Brain microvascular endothelial cell (primary cell): ENCODE results near the gene DRAM2.
A peak's percentile ranks its signal among the peaks of the same experiment; 100 is the strongest.
"Not testable (repeated sequence)": the region's sequence is repeated elsewhere in the genome, so short reads cannot be mapped to it uniquely, and the experiment has no call there.

Experiments
- DNase-seq: peaks from one replicate; pipeline ENCODE4 v3.0.0-alpha.2; 2020
- H3K27ac ChIP-seq: fragments of 250-450 bp; sonication (Bioruptor Pico); 2 replicates; pipeline ENCODE4 v1.5.1; 2020; ENCODE audit warnings: mild to moderate bottlenecking, moderate library complexity
- H3K27me3 ChIP-seq: fragments of 250-450 bp; sonication (Bioruptor Pico); replicated peaks from 2 replicates; pipeline ENCODE4 v1.5.1; 2020; ENCODE audit warnings: mild to moderate bottlenecking
- H3K36me3 ChIP-seq: fragments of 250-450 bp; sonication (Bioruptor Pico); replicated peaks from 2 replicates; pipeline ENCODE4 v1.5.1; 2020; ENCODE audit warnings: mild to moderate bottlenecking
- H3K4me3 ChIP-seq: 2 replicates; pipeline ENCODE4 v1.5.1; 2011; ENCODE audit warnings: low read depth, mild to moderate bottlenecking, control low read depth, low read length, moderate library complexity
- in situ Hi-C: cut with HindIII; loops from 2 replicates; pipeline ENCODE4 v1.10.0; 2017; ENCODE audit warnings: low sequenced_read_pairs, low pct_ligation_motif_present
- TF ChIP-seq, protein P1 (sequence below): IDR thresholded peaks from 2 replicates; pipeline ENCODE4 v1.5.1; 2011; ENCODE audit warnings: low read depth, mild to moderate bottlenecking, moderate library complexity, low read length, control low read depth, inconsistent platforms; ENCODE audit errors: missing control alignments

DRAM2 gene

DNA sequence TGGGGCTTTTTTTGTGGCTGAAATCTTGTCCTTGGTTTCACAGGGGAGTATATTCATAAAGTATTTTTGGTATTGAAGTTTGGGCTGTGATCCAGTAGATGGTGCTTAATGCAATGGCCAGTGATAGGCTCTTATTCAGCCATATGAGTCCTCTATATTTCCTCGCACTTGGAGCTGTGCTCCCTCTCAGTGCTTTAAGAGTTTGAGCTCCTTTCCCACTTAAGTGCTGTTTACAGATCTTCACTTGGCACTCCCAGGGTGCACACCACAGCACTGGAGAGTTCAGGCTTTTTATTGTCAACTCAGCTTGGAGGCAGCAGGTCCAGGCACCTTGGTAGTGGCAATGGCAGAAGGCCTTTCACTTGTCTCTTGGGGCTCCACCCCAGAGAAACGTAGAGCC, 54.9 kb downstream of the DRAM2 start:
- TF ChIP-seq, protein P1, sequence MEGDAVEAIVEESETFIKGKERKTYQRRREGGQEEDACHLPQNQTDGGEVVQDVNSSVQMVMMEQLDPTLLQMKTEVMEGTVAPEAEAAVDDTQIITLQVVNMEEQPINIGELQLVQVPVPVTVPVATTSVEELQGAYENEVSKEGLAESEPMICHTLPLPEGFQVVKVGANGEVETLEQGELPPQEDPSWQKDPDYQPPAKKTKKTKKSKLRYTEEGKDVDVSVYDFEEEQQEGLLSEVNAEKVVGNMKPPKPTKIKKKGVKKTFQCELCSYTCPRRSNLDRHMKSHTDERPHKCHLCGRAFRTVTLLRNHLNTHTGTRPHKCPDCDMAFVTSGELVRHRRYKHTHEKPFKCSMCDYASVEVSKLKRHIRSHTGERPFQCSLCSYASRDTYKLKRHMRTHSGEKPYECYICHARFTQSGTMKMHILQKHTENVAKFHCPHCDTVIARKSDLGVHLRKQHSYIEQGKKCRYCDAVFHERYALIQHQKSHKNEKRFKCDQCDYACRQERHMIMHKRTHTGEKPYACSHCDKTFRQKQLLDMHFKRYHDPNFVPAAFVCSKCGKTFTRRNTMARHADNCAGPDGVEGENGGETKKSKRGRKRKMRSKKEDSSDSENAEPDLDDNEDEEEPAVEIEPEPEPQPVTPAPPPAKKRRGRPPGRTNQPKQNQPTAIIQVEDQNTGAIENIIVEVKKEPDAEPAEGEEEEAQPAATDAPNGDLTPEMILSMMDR, result no peak
- Histone ChIP-seq H3K4me3 (no peak overlapping the region), H3K36me3 (no peaks in the 10 kb centered on the region), H3K27ac (no peak overlapping the region), H3K27me3 (no peaks in the 10 kb centered on the region)
- DNase-seq, result no peak
- in situ Hi-C loops, result no loop called here

DNA sequence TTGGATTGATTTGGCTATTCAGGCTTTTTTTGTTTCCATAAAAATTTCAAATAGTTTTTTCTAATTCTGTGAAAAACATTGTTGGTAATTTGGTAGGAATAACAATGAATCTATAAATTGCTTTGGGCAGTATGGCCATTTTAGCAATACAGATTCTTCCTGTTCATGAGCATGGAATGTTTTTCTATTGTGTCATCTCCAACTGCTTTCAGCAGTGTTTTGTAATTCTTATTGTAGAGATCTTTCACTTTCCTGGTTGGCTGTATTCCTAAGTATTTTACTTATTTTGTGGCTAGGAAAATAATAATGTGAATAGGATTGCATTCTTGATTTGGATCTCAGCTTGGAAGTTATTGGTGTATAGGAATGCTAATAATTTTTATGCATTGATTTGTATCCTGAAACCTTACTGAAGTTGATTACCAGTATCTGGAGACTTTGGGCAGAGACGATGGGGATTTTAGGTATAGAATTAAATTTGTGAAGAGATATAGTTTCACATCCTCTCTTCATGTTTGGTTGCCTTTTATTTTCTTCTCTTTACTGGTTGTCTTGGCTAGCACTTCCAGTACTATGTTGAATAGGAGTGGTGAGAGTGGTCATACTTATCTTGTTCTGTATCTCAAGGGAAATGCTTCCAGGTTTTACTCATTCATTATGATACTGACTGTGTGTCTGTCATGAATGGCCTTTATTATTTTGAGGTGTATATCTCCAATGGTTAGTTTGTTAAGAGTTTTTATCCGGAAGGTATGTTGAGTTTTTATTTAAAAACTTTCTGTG, 57.3 kb downstream of the DRAM2 start:
- DNase-seq, result no peak
- TF ChIP-seq, protein P1, result no peak
- H3K36me3 ChIP-seq, result no peaks in the 10 kb centered on the region
- peak overlapping the region; percentile 3 for H3K27ac ChIP-seq
- in situ Hi-C loops, result no loop called here
- H3K4me3 ChIP-seq, result no peak overlapping the region
- no peaks in the 10 kb centered on the region for H3K27me3 ChIP-seq

GRCh38 chr1:111079329-111079728, 60.6 kb downstream of the DRAM2 start:
- H3K4me3 ChIP-seq, in situ Hi-C loops, H3K27me3 ChIP-seq: not testable (repeated sequence)

DNA sequence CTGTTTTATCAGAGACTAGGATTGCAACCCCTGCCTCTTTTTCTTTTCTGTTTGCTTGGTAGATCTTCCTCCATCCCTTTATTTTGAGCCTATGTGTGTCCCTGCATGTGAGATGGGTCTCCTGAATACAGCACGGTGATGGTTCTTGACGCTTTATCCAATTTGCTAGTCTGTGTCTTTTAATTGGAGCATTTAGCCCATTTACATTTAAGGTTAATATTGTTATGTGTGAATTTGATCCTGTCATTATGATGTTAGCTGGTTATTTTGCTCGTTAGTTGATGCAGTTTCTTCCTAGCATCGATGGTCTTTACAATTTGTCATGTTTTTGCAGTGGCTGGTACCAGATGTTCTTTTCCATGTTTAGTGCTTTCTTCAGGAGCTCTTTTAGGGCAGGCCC, 62.6 kb downstream of the DRAM2 start:
- H3K27ac ChIP-seq, DNase-seq, H3K4me3 ChIP-seq, H3K27me3 ChIP-seq, in situ Hi-C loops, H3K36me3 ChIP-seq: not testable (repeated sequence)

More at GRCh38 chr1:111079329-111079728, 60.6 kb downstream of the DRAM2 start:
- H3K36me3 ChIP-seq, DNase-seq, H3K27ac ChIP-seq: not testable (repeated sequence)
